Left ventricle myocardium inferior (tissue), 1 donor: ENCODE data around the gene SGF29. TPM values are rescaled to one million over a fixed set of nuclear protein-coding genes. Genes with fewer than 3 reads are reported as not detected.
A peak's percentile ranks its signal among the peaks of the same experiment; 100 is the strongest.

Source experiments
- DNase-seq: peaks from one replicate; pipeline ENCODE4 v3.0.0-alpha.2; 2020
- H3K27ac ChIP-seq: fragments of 200-600 bp; replicated peaks from 2 replicates; pipeline ENCODE4 v1.8.0; 2021
- H3K27me3 ChIP-seq: fragments of 200-600 bp; 2 replicates; pipeline ENCODE4 v1.8.0; 2021; ENCODE audit warnings: low read depth
- H3K36me3 ChIP-seq: fragments of 200-600 bp; 2 replicates; pipeline ENCODE4 v1.8.0; 2021
- H3K4me1 ChIP-seq: fragments of 200-600 bp; 2 replicates; pipeline ENCODE4 v1.8.0; 2021
- H3K4me3 ChIP-seq: fragments of 200-600 bp; 2 replicates; pipeline ENCODE4 v1.8.0; 2021; ENCODE audit warnings: mild to moderate bottlenecking, moderate library complexity
- H3K9me3 ChIP-seq: fragments of 200-600 bp; replicated peaks from 2 replicates; pipeline ENCODE4 v1.8.0; 2021
- intact Hi-C: fragments of 100-400 bp; cut with micrococcal nuclease; formaldehyde crosslinking; loops from one replicate; pipeline ENCODE4 v1.11.0; 2022
- total RNA-seq: library from RNA; stranded (reverse); fragmentation: NEBNext Ultra II Directional; extraction: Animal tissue kit (Norgen Biotek cat#: 25700); gene quantifications from one replicate; pipeline ENCODE4 v1.2.1, GENCODE V29; 2021
- TF ChIP-seq, protein P1 (sequence below): fragments of 200-600 bp; IDR thresholded peaks from 2 replicates; pipeline ENCODE4 v1.8.0; 2021; ENCODE audit warnings: antibody characterized with exemption, mild to moderate bottlenecking, borderline replicate concordance
- donor health status: DM: no; HTN: yes; CAD: no; lungs with severe emphysema.

The SGF29 gene
- total RNA-seq, 1 donor from 2014 or later: 16.5 TPM

GRCh38 chr16:28537964-28538732, 15.6 kb upstream of the SGF29 start:
- intact Hi-C loops: no loop called here
- Histone ChIP-seq H3K4me1 (peaks cover 48% of the 10 kb centered on the region), H3K36me3 (peaks cover 25% of the 10 kb centered on the region), H3K9me3 (peaks cover 6% of the 10 kb centered on the region), H3K27me3 (no peaks in the 10 kb centered on the region), H3K4me3 (peak overlapping the region; percentile 71), H3K27ac (peak overlapping the region; percentile 93)
- TF ChIP-seq, protein P1, sequence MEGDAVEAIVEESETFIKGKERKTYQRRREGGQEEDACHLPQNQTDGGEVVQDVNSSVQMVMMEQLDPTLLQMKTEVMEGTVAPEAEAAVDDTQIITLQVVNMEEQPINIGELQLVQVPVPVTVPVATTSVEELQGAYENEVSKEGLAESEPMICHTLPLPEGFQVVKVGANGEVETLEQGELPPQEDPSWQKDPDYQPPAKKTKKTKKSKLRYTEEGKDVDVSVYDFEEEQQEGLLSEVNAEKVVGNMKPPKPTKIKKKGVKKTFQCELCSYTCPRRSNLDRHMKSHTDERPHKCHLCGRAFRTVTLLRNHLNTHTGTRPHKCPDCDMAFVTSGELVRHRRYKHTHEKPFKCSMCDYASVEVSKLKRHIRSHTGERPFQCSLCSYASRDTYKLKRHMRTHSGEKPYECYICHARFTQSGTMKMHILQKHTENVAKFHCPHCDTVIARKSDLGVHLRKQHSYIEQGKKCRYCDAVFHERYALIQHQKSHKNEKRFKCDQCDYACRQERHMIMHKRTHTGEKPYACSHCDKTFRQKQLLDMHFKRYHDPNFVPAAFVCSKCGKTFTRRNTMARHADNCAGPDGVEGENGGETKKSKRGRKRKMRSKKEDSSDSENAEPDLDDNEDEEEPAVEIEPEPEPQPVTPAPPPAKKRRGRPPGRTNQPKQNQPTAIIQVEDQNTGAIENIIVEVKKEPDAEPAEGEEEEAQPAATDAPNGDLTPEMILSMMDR: no peak
- no peak for DNase-seq

DNA sequence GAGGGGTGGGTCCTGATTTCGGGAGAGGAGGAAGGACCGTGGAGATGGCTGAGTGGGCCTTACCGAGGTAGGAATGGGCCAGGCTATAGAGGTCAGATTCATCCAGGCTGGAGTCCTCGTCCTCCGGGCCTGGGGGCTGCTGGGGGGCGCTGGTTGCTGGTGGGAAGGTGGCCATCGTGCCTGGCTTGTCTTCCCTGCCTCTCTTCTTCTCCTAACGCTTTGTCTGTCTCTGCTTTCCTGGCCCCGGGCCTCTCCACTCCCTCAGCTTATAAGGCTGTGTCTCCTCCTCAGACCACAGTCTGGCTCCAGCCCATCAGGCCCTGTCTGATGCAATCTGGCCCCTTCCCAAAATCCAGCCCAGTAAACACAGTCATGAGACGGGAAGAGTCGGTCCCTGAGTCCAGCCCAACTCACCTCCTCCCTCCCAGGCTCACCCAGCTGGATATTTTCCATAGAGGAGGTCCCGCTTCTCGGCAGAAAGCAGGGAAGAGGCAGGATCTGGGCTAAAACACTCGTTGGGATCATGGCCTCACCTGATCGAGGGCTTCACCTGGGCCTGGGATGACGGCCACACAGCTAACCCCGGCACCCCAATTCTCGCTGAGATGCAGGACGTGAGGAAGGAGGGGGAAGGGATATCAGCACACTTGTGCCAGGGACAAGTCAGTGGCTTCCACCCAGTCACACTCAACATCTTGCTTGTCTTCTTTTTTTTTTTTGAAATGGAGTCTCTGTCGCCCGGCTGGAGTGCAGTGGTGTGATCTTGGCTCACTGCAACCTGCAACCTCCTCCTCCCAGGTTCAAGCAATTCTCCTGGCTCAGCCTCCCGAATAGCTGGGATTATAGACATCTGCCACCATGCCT, 14.8 kb upstream of the SGF29 start, which contains the start of gene NUPR1:
Gene NUPR1 (minus strand): TSS at position 242 of the 864 bp plus-strand sequence. CDS start 67 bp downstream, at position 175.
- peaks cover 47% of the 10 kb centered on the region for H3K4me1 ChIP-seq
- intact Hi-C loops: no loop called here
- peaks cover 25% of the 10 kb centered on the region for H3K36me3 ChIP-seq
- H3K27ac ChIP-seq: peak within 1 kb of the TSS; percentile 93
- peak; percentile 93 for DNase-seq
- peak within 1 kb of the TSS; percentile 71 for H3K4me3 ChIP-seq
- TF ChIP-seq, protein P1: no peak
- H3K9me3 ChIP-seq: peaks cover 6% of the 10 kb centered on the region
- H3K27me3 ChIP-seq: no peaks in the 10 kb centered on the region

DNA sequence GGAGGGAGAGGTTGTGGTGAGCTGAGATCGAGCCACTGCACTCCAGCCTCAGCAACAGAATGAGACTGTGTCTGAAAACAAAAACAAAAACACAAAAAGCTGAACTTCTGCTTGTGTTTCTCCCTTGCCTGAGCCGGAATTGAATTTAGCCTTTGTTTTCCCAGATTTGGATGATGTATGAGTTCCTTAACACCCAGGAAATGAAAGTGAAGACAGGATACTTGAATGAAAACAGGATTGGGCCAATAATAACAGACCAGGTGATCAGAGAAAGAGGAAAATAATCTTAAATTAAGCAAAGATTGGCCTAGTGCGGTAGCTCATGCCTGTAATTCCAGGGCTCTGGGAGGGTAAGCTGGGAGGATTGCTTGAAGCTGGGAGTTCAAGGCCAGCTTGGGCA, 13.4 kb upstream of the SGF29 start:
- Histone ChIP-seq H3K27ac (no peak overlapping the region), H3K27me3 (no peaks in the 10 kb centered on the region), H3K36me3 (peaks cover 17% of the 10 kb centered on the region), H3K9me3 (no peaks in the 10 kb centered on the region), H3K4me3 (no peak overlapping the region), H3K4me1 (peaks cover 38% of the 10 kb centered on the region)
- no peak for DNase-seq
- TF ChIP-seq, protein P1: no peak
- intact Hi-C loops: no loop called here

DNA sequence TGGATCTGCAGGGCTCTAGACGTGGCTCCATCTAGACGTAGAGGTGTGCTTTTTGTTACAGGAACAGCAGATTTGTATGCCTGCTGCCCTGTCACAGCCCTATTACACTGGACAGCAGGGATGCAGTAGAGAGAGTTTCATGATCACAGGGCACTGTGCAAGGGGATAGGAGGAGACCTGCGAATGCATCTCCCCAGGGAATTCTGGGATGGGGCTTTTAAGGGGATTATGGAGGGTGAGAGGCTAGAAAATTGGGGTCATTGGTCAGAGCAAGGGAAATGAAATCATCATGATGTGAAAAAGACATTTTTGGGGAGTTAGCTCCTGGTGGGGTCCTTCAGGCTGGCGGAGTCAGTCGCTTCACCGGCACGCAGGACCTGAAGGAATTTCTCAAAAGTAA, 11.1 kb upstream of the SGF29 start:
- no peak for DNase-seq
- TF ChIP-seq, protein P1: no peak
- peaks cover 18% of the 10 kb centered on the region for H3K4me1 ChIP-seq
- H3K36me3 ChIP-seq: no peaks in the 10 kb centered on the region
- H3K27me3 ChIP-seq: no peaks in the 10 kb centered on the region
- H3K9me3 ChIP-seq: no peaks in the 10 kb centered on the region
- no peak overlapping the region for H3K27ac ChIP-seq
- intact Hi-C loops: no loop called here
- no peak overlapping the region for H3K4me3 ChIP-seq

GRCh38 chr16:28543072-28543471, 10.6 kb upstream of the SGF29 start:
- Histone ChIP-seq H3K9me3 (no peaks in the 10 kb centered on the region), H3K27me3 (no peaks in the 10 kb centered on the region), H3K27ac (no peak overlapping the region), H3K4me1 (peaks cover 14% of the 10 kb centered on the region), H3K36me3 (no peaks in the 10 kb centered on the region), H3K4me3 (no peak overlapping the region)
- TF ChIP-seq, protein P1: no peak
- no peak for DNase-seq
- intact Hi-C loops: no loop called here
